GM23338 (cell line): ENCODE measurements around the gene IRGM. TPM values are rescaled to one million over a fixed set of nuclear protein-coding genes. Genes with fewer than 3 reads are reported as not detected.
"Not testable (repeated sequence)": the region's sequence is repeated elsewhere in the genome, so short reads cannot be mapped to it uniquely, and the experiment has no call there.

ENCODE experiments used
- ATAC-seq: fragments of 200-7000 bp; cut with Tn5 transposase; 3 replicates; pipeline ENCODE4 v1.9.1; 2020
- DNase-seq: peaks from one replicate; pipeline ENCODE4 v3.0.0-alpha.2; 2015; ENCODE audit warnings: low spot score
- H2AFZ ChIP-seq: fragments of 200-600 bp; sonication (generic); 2 replicates; pipeline ENCODE4 v1.8.0; 2016; ENCODE audit warnings: antibody characterized with exemption, mild to moderate bottlenecking, moderate library complexity
- H3F3A ChIP-seq: fragments of 200-600 bp; sonication (generic); replicated peaks from 2 replicates; pipeline ENCODE4 v1.8.0; 2017; ENCODE audit warnings: antibody characterized with exemption, mixed run types, low read depth
- H3K27ac ChIP-seq: fragments of 200-600 bp; sonication (generic); 2 replicates; pipeline ENCODE4 v1.6.1; 2016; ENCODE audit warnings: low read depth
- H3K27me3 ChIP-seq: fragments of 200-600 bp; sonication (generic); 2 replicates; pipeline ENCODE4 v1.8.0; 2016; ENCODE audit warnings: mild to moderate bottlenecking, mixed run types, moderate library complexity; ENCODE audit not compliant: insufficient read depth
- H3K36me3 ChIP-seq: fragments of 200-600 bp; sonication (generic); 2 replicates; pipeline ENCODE4 v1.8.0; 2016; ENCODE audit warnings: mild to moderate bottlenecking; ENCODE audit not compliant: insufficient read depth
- H3K4me1 ChIP-seq: fragments of 200-600 bp; sonication (generic); 2 replicates; pipeline ENCODE4 v1.8.0; 2016; ENCODE audit warnings: mild to moderate bottlenecking, moderate library complexity; ENCODE audit not compliant: insufficient read depth
- H3K4me2 ChIP-seq: fragments of 200-600 bp; sonication (generic); 2 replicates; pipeline ENCODE4 v1.7.1; 2017; ENCODE audit warnings: mixed run types
- H3K4me3 ChIP-seq: fragments of 200-600 bp; sonication (generic); 2 replicates; pipeline ENCODE4 v1.6.1; 2016; ENCODE audit warnings: mixed run types
- H3K79me2 ChIP-seq: fragments of 200-600 bp; sonication (generic); replicated peaks from 2 replicates; pipeline ENCODE4 v1.8.0; 2017; ENCODE audit warnings: mild to moderate bottlenecking; ENCODE audit not compliant: insufficient read depth
- H3K9me2 ChIP-seq: fragments of 200-600 bp; sonication (generic); 2 replicates; pipeline ENCODE4 v1.8.0; 2017; ENCODE audit not compliant: insufficient read depth
- H4K20me1 ChIP-seq: fragments of 200-600 bp; sonication (generic); replicated peaks from 2 replicates; pipeline ENCODE4 v1.8.0; 2017; ENCODE audit warnings: mild to moderate bottlenecking; ENCODE audit not compliant: insufficient read depth
- H3K27ac Mint-ChIP-seq: 2 replicates; pipeline ENCODE4 v1.8.0; 2020; ENCODE audit warnings: inconsistent platforms, mild to moderate bottlenecking, moderate library complexity, mixed read lengths
- H3K27me3 Mint-ChIP-seq: 3 replicates; pipeline ENCODE4 v1.8.0; 2022; ENCODE audit warnings: low read depth, mild to moderate bottlenecking, moderate library complexity, mixed read lengths, inconsistent platforms; ENCODE audit not compliant: insufficient read depth, poor library complexity
- H3K36me3 Mint-ChIP-seq: 3 replicates; pipeline ENCODE4 v1.8.0; 2021; ENCODE audit warnings: low read depth, mild to moderate bottlenecking, inconsistent platforms, moderate library complexity, mixed read lengths
- H3K4me1 Mint-ChIP-seq: 3 replicates; pipeline ENCODE4 v1.8.0; 2020; ENCODE audit warnings: mild to moderate bottlenecking, inconsistent platforms, mixed read lengths
- H3K4me3 Mint-ChIP-seq: 3 replicates; pipeline ENCODE4 v1.8.0; 2021; ENCODE audit warnings: moderate library complexity, mild to moderate bottlenecking, inconsistent platforms, mixed read lengths
- H3K9me3 Mint-ChIP-seq: 3 replicates; pipeline ENCODE4 v1.8.0; 2020; ENCODE audit warnings: moderate library complexity, mild to moderate bottlenecking, inconsistent platforms, mixed read lengths
- CREB1 ChIP-seq: fragments of 250-450 bp; sonication (Bioruptor Pico); IDR thresholded peaks from 2 replicates; pipeline ENCODE4 v1.5.0; 2020; ENCODE audit warnings: low read depth, mild to moderate bottlenecking, moderate library complexity
- EZH2 ChIP-seq: fragments of 200-600 bp; sonication (generic); IDR thresholded peaks from one replicate; pipeline ENCODE4 v1.8.0; 2017; ENCODE audit warnings: antibody characterized with exemption, mild to moderate bottlenecking, low read depth; ENCODE audit not compliant: unreplicated experiment
- EZH2phosphoT487 ChIP-seq: fragments of 200-600 bp; sonication (generic); IDR thresholded peaks from one replicate; pipeline ENCODE4 v1.8.1; 2018; ENCODE audit warnings: antibody characterized with exemption; ENCODE audit not compliant: unreplicated experiment
- NANOG ChIP-seq: IDR thresholded peaks from 2 replicates; pipeline ENCODE4 v1.6.1; 2016; ENCODE audit warnings: antibody characterized with exemption, borderline replicate concordance
- POLR2AphosphoS5 ChIP-seq: IDR thresholded peaks from 2 replicates; pipeline ENCODE4 v1.6.1; 2016; ENCODE audit warnings: antibody characterized with exemption, low read depth
- ZNF114 ChIP-seq: fragments of 250-450 bp; sonication (Bioruptor Pico); IDR thresholded peaks from 2 replicates; pipeline ENCODE4 v1.5.0; 2020; ENCODE audit warnings: mild to moderate bottlenecking, moderate library complexity
- ZNF331 ChIP-seq: fragments of 250-450 bp; sonication (Bioruptor Pico); IDR thresholded peaks from 2 replicates; pipeline ENCODE4 v1.5.0; 2020; ENCODE audit warnings: low read depth, mild to moderate bottlenecking, moderate library complexity
- long read RNA-seq: library from polyadenylated mRNA; unstranded; transcript quantifications from one replicate; pipeline ENCODE4 v2.0.0, GENCODE V29; 2020; ENCODE audit not compliant: unreplicated experiment
- polyA plus RNA-seq: library from polyadenylated mRNA; unstranded; fragments of >200 nt; fragmentation: Nextera tagmentation; extraction: Ambion mirVana; gene quantifications from 2 replicates; pipeline ENCODE4 v1.2.1, GENCODE V29; 2016
- total RNA-seq: library from RNA; depleted of rRNA; stranded (reverse); fragments of >200 nt; shearing (Covaris generic); gene quantifications from 2 replicates; pipeline ENCODE4 v1.2.3, GENCODE V29; 2014; rRNA removed
- TF ChIP-seq, protein P1 (sequence below): IDR thresholded peaks from 2 replicates; pipeline ENCODE4 v1.6.1; 2016; ENCODE audit warnings: antibody characterized with exemption
- TF ChIP-seq, protein P2 (sequence below): fragments of 250-450 bp; sonication (Bioruptor Pico); IDR thresholded peaks from 2 replicates; pipeline ENCODE4 v1.5.0; 2020; ENCODE audit warnings: mild to moderate bottlenecking, moderate library complexity
- TF ChIP-seq, protein P3 (sequence below), 2 experiments: fragments of 200-600 bp in 1 of 2; sonication (generic) in 1 of 2; conservative IDR thresholded peaks; 2 replicates each; pipeline versions ENCODE4 v1.5.1 to v1.6.1; 2016 to 2017; ENCODE audit warnings: antibody characterized with exemption in 2 of 2, low read depth in 2 of 2, mild to moderate bottlenecking in 2 of 2, moderate library complexity in 1 of 2

The IRGM gene, protein sequence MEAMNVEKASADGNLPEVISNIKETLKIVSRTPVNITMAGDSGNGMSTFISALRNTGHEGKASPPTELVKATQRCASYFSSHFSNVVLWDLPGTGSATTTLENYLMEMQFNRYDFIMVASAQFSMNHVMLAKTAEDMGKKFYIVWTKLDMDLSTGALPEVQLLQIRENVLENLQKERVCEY
- total RNA-seq (not detected in 2 replicates), polyA plus RNA-seq (not detected in 2 replicates)
- long read RNA-seq, result 0 reads

DNA sequence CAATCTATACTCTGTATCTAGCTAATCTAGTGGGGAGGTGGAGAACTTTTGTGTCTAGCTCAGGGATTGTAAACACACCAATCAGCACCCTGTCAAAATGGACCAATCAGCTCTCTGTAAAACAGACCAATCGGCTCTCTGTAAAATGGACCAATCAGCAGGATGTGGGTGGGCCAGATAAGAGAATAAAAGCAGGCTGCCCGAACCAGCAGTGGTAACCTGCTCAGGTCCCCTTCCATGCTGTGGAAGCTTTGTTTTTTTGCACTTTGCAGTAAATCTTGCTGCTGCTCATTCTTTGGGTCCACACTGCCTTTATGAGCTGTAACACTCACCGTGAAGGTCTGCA is at the start of gene IRGM:
TSS of gene IRGM (plus strand) at position 214 of the 346 bp plus-strand sequence. CDS start 1,603 bp downstream, outside the sequence.
- not testable (repeated sequence) for H3F3A ChIP-seq, H3K27ac ChIP-seq, H3K4me1 ChIP-seq, DNase-seq, H3K79me2 ChIP-seq, H3K36me3 Mint-ChIP-seq, H3K4me1 Mint-ChIP-seq, H3K36me3 ChIP-seq, H3K4me2 ChIP-seq, H3K9me2 ChIP-seq, H4K20me1 ChIP-seq, ATAC-seq, H3K4me3 Mint-ChIP-seq, H3K27ac Mint-ChIP-seq, H3K4me3 ChIP-seq
- Histone ChIP-seq H3K27me3 (peaks cover 12% of the 10 kb centered on the region; the same call in 1 of the 2 replicates), H2AFZ (peak within 1 kb of the TSS; percentile 14; the same call in 1 of the 2 replicates)
- Mint-ChIP-seq H3K9me3 (peaks cover 14% of the 10 kb centered on the region), H3K27me3 (peaks cover 16% of the 10 kb centered on the region)

DNA sequence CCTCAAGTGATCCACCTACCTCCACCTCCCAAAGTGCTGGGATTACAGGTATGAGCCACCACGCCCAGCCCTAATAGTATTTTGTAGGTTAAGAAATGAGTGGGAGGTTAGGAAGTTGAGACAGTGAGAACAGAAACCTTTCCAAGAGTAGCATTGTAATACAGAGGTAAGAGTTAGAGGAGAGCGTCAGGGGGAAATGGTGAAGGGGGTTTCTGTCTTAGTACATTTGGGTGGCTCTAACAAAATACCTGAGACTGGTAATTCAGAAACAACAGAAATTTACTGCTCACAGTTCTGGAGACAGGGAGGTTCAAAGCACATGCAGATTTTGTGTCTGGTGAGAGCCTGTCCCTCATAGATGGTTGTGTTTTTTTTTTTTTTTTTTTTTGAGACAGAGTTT is 48.9 kb upstream of the IRGM start:
- no peak overlapping the region for H3K27ac ChIP-seq
- Mint-ChIP-seq H3K36me3 (no peaks in the 10 kb centered on the region), H3K9me3 (no peaks in the 10 kb centered on the region), H3K27me3 (peaks cover 2% of the 10 kb centered on the region), H3K4me3 (no peak overlapping the region), H3K4me1 (peaks cover 6% of the 10 kb centered on the region; the same call in 2 of the 3 replicates), H3K27ac (no peak overlapping the region)
- ATAC-seq (no peak), DNase-seq (no peak)
- H3K27me3 ChIP-seq, result no peaks in the 10 kb centered on the region
- H3K4me3 ChIP-seq, result no peak overlapping the region
- no peaks in the 10 kb centered on the region for H3K4me1 ChIP-seq
- no peak overlapping the region for H3K4me2 ChIP-seq
- no peak overlapping the region for H2AFZ ChIP-seq
- no peaks in the 10 kb centered on the region for H3K36me3 ChIP-seq
- no peaks in the 10 kb centered on the region for H3K9me2 ChIP-seq
- no peaks in the 10 kb centered on the region for H3K79me2 ChIP-seq
- H4K20me1 ChIP-seq, result no peaks in the 10 kb centered on the region; the same call in 1 of the 2 replicates
- no peaks in the 10 kb centered on the region for H3F3A ChIP-seq
- TF ChIP-seq ZNF331 (CRISPR knock-in tag) (no peak), EZH2phosphoT487 (no peak), ZNF114 (no peak), EZH2 (no peak), POLR2AphosphoS5 (no peak), CREB1 (CRISPR knock-in tag) (no peak), NANOG (no peak)
- TF ChIP-seq, protein P1, sequence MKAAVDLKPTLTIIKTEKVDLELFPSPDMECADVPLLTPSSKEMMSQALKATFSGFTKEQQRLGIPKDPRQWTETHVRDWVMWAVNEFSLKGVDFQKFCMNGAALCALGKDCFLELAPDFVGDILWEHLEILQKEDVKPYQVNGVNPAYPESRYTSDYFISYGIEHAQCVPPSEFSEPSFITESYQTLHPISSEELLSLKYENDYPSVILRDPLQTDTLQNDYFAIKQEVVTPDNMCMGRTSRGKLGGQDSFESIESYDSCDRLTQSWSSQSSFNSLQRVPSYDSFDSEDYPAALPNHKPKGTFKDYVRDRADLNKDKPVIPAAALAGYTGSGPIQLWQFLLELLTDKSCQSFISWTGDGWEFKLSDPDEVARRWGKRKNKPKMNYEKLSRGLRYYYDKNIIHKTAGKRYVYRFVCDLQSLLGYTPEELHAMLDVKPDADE, result no peak
- TF ChIP-seq, protein P2, sequence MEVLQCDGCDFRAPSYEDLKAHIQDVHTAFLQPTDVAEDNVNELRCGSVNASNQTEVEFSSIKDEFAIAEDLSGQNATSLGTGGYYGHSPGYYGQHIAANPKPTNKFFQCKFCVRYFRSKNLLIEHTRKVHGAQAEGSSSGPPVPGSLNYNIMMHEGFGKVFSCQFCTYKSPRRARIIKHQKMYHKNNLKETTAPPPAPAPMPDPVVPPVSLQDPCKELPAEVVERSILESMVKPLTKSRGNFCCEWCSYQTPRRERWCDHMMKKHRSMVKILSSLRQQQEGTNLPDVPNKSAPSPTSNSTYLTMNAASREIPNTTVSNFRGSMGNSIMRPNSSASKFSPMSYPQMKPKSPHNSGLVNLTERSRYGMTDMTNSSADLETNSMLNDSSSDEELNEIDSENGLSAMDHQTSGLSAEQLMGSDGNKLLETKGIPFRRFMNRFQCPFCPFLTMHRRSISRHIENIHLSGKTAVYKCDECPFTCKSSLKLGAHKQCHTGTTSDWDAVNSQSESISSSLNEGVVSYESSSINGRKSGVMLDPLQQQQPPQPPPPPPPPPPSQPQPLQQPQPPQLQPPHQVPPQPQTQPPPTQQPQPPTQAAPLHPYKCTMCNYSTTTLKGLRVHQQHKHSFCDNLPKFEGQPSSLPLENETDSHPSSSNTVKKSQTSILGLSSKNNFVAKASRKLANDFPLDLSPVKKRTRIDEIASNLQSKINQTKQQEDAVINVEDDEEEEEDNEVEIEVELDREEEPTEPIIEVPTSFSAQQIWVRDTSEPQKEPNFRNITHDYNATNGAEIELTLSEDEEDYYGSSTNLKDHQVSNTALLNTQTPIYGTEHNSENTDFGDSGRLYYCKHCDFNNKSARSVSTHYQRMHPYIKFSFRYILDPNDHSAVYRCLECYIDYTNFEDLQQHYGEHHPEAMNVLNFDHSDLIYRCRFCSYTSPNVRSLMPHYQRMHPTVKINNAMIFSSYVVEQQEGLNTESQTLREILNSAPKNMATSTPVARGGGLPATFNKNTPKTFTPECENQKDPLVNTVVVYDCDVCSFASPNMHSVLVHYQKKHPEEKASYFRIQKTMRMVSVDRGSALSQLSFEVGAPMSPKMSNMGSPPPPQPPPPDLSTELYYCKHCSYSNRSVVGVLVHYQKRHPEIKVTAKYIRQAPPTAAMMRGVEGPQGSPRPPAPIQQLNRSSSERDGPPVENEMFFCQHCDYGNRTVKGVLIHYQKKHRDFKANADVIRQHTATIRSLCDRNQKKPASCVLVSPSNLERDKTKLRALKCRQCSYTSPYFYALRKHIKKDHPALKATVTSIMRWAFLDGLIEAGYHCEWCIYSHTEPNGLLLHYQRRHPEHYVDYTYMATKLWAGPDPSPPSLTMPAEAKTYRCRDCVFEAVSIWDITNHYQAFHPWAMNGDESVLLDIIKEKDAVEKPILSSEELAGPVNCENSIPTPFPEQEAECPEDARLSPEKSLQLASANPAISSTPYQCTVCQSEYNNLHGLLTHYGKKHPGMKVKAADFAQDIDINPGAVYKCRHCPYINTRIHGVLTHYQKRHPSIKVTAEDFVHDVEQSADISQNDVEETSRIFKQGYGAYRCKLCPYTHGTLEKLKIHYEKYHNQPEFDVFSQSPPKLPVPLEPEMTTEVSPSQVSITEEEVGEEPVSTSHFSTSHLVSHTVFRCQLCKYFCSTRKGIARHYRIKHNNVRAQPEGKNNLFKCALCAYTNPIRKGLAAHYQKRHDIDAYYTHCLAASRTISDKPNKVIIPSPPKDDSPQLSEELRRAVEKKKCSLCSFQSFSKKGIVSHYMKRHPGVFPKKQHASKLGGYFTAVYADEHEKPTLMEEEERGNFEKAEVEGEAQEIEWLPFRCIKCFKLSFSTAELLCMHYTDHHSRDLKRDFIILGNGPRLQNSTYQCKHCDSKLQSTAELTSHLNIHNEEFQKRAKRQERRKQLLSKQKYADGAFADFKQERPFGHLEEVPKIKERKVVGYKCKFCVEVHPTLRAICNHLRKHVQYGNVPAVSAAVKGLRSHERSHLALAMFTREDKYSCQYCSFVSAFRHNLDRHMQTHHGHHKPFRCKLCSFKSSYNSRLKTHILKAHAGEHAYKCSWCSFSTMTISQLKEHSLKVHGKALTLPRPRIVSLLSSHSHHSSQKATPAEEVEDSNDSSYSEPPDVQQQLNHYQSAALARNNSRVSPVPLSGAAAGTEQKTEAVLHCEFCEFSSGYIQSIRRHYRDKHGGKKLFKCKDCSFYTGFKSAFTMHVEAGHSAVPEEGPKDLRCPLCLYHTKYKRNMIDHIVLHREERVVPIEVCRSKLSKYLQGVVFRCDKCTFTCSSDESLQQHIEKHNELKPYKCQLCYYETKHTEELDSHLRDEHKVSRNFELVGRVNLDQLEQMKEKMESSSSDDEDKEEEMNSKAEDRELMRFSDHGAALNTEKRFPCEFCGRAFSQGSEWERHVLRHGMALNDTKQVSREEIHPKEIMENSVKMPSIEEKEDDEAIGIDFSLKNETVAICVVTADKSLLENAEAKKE (CRISPR knock-in tag), result no peak
- TF ChIP-seq, protein P3, sequence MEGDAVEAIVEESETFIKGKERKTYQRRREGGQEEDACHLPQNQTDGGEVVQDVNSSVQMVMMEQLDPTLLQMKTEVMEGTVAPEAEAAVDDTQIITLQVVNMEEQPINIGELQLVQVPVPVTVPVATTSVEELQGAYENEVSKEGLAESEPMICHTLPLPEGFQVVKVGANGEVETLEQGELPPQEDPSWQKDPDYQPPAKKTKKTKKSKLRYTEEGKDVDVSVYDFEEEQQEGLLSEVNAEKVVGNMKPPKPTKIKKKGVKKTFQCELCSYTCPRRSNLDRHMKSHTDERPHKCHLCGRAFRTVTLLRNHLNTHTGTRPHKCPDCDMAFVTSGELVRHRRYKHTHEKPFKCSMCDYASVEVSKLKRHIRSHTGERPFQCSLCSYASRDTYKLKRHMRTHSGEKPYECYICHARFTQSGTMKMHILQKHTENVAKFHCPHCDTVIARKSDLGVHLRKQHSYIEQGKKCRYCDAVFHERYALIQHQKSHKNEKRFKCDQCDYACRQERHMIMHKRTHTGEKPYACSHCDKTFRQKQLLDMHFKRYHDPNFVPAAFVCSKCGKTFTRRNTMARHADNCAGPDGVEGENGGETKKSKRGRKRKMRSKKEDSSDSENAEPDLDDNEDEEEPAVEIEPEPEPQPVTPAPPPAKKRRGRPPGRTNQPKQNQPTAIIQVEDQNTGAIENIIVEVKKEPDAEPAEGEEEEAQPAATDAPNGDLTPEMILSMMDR (conservative IDR thresholded peaks at IDR 0.05; ENCODE audit: low read depth in 2 of 2), result no peak
